Stomach smooth muscle (tissue), 2 donors: ENCODE measurements around the gene TMCC1.

Source experiments
- H3K27ac ChIP-seq: one replicate; pipeline ENCODE4 v1.7.0; 2013; ENCODE audit warnings: mild to moderate bottlenecking, low read length, inconsistent platforms
- H3K27me3 ChIP-seq, 2 donors: one replicate each; pipeline ENCODE4 v1.7.0; 2013; ENCODE audit warnings: low read length in 2 of 2; ENCODE audit not compliant: insufficient read depth in 2 of 2, control insufficient read depth in 1 of 2
- H3K36me3 ChIP-seq, 2 donors: one replicate each; pipeline ENCODE4 v1.7.0; 2013; ENCODE audit warnings: low read length in 2 of 2; ENCODE audit not compliant: control insufficient read depth in 2 of 2, insufficient read depth in 2 of 2
- H3K4me1 ChIP-seq: one replicate; pipeline ENCODE4 v1.7.0; 2013; ENCODE audit warnings: low read length; ENCODE audit not compliant: control insufficient read depth, insufficient read depth
- H3K4me3 ChIP-seq, 2 donors: one replicate each; pipeline ENCODE4 v1.7.0; 2013; ENCODE audit warnings: low read length in 2 of 2
- H3K9ac ChIP-seq, 2 donors: one replicate each; pipeline ENCODE4 v1.7.0; 2013; ENCODE audit warnings: low read length in 2 of 2, mild to moderate bottlenecking in 1 of 2
- H3K9me3 ChIP-seq, 2 donors: one replicate each; pipeline ENCODE4 v1.7.0; 2013; ENCODE audit warnings: low read length in 2 of 2; ENCODE audit not compliant: control insufficient read depth in 2 of 2
- donor health status: healthy.
- donor health status: Pancreatic carcinoma.

Gene TMCC1

GRCh38 chr3:129635656-129636055, 257.9 kb downstream of the TMCC1 start:
- no peaks in the 10 kb centered on the region for H3K4me1 ChIP-seq

DNA sequence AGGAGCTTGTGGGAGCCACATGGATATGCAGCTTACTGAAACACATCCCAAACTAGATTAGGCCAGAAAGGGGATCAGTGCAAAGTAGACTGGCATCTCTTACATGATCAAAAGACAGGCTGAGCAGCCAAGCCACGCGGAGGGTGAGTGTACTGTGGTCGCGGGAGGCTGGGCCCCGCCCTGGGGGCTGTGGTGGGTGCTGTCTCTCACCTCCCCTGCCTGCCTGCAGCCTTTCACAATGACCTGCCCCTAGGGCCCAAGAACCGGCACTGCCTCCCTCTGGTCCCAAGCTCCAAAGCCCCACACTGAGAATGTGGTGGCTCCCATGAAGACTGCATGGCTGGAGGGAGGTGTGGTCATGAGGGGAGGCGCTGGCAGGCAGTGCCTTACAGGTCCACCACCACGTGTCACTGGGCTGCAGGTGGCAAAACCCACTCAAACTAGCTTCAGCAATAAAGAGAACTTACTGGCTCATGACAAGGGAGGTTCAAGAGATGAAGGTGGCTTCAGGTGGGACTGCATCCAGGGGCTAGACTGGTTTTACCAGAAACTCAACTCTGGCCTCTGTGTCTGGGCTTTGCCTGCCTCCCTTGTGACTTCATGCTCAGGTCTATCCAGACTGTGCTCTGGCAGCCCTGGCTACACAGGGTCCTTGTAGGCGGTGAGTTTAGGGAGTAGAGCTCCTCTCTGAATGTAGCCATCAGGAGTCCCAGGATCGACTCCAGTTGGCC, 259.6 kb downstream of the TMCC1 start:
- Histone ChIP-seq H3K9ac (no peak overlapping the region), H3K9me3 (peaks cover 0 to 2% of the 10 kb centered on the region in 2 donors), H3K36me3 (no peaks in the 10 kb centered on the region), H3K4me1 (no peaks in the 10 kb centered on the region), H3K27ac (no peak overlapping the region), H3K4me3 (no peak overlapping the region), H3K27me3 (no peaks in the 10 kb centered on the region)

More at GRCh38 chr3:129635656-129636055, 257.9 kb downstream of the TMCC1 start:
- Histone ChIP-seq H3K9me3 (peaks cover 0 to 2% of the 10 kb centered on the region in 2 donors), H3K27me3 (no peaks in the 10 kb centered on the region), H3K9ac (no peak overlapping the region), H3K36me3 (no peaks in the 10 kb centered on the region), H3K27ac (no peak overlapping the region), H3K4me3 (no peak overlapping the region)

DNA sequence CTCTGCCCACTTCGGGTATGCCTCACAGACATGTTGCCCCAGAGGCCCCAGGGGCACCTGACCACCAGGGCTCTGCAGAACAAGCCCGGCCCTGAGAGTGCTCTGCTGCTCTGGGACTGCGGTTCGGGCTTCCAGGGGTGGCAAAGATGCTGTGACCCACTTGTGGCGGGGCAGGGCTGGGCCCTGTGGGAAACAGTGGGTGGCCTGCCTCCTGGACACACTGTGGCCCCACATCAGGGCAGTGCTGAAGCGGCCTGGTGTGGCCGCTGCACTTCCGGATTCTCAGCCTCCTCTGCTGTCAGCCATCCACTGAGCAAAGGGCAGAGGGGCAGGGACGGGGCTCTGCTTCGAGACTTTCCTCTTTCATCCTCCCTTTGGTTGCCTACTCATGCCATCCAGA, 260.5 kb downstream of the TMCC1 start:
- no peak overlapping the region for H3K27ac ChIP-seq
- no peak overlapping the region for H3K9ac ChIP-seq
- H3K36me3 ChIP-seq = no peaks in the 10 kb centered on the region
- H3K4me3 ChIP-seq = no peak overlapping the region
- peaks cover 4% of the 10 kb centered on the region for H3K4me1 ChIP-seq
- H3K9me3 ChIP-seq = peaks cover 0 to 2% of the 10 kb centered on the region in 2 donors
- no peaks in the 10 kb centered on the region for H3K27me3 ChIP-seq

- peaks cover 8% of the 10 kb centered on the region for H3K4me1 ChIP-seq
- H3K36me3 ChIP-seq = no peaks in the 10 kb centered on the region
- H3K27ac ChIP-seq = no peak overlapping the region
- peaks cover 0 to 2% of the 10 kb centered on the region in 2 donors for H3K9me3 ChIP-seq
- no peak overlapping the region for H3K9ac ChIP-seq
- no peak overlapping the region for H3K4me3 ChIP-seq
- no peaks in the 10 kb centered on the region for H3K27me3 ChIP-seq
Observed at GRCh38 chr3:129632556-129632955, 261.0 kb downstream of the TMCC1 start.

- Histone ChIP-seq H3K9ac (no peak overlapping the region), H3K36me3 (no peaks in the 10 kb centered on the region), H3K4me1 (peaks cover 12% of the 10 kb centered on the region), H3K27ac (no peak overlapping the region), H3K27me3 (no peaks in the 10 kb centered on the region), H3K4me3 (no peak overlapping the region), H3K9me3 (peaks cover 0 to 2% of the 10 kb centered on the region in 2 donors)
Observed at GRCh38 chr3:129632056-129632455, 261.5 kb downstream of the TMCC1 start.

GRCh38 chr3:129629011-129629410, 264.5 kb downstream of the TMCC1 start:
- Histone ChIP-seq H3K4me1 (peaks cover 33% of the 10 kb centered on the region), H3K27ac (no peak overlapping the region), H3K4me3 (no peak overlapping the region), H3K9ac (no peak overlapping the region), H3K9me3 (no peaks in the 10 kb centered on the region), H3K27me3 (no peaks in the 10 kb centered on the region), H3K36me3 (no peaks in the 10 kb centered on the region)

DNA sequence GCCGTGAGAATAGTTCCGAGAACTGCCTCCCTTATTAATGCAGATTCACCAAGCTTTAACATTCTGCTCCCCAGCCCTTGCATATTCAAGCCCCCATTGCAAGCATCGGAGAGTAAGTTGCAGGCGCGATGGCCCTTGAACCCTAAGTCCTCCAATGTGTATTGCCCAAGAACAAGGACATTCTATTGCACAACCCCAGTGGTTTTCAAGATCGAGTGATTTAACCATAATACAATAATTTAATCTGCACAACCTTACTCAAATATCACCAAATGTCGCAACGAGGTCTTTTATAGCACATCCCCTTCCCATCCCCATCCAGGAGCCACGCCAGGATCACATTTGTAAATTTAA, 265.4 kb downstream of the TMCC1 start:
- Histone ChIP-seq H3K27ac (peak overlapping the region; percentile 88), H3K4me1 (peaks cover 36% of the 10 kb centered on the region), H3K27me3 (no peaks in the 10 kb centered on the region), H3K4me3 (peak overlapping the region; percentile 82 to 86), H3K9ac (peak overlapping the region; percentile 78 to 86), H3K9me3 (no peaks in the 10 kb centered on the region), H3K36me3 (no peaks in the 10 kb centered on the region)

DNA sequence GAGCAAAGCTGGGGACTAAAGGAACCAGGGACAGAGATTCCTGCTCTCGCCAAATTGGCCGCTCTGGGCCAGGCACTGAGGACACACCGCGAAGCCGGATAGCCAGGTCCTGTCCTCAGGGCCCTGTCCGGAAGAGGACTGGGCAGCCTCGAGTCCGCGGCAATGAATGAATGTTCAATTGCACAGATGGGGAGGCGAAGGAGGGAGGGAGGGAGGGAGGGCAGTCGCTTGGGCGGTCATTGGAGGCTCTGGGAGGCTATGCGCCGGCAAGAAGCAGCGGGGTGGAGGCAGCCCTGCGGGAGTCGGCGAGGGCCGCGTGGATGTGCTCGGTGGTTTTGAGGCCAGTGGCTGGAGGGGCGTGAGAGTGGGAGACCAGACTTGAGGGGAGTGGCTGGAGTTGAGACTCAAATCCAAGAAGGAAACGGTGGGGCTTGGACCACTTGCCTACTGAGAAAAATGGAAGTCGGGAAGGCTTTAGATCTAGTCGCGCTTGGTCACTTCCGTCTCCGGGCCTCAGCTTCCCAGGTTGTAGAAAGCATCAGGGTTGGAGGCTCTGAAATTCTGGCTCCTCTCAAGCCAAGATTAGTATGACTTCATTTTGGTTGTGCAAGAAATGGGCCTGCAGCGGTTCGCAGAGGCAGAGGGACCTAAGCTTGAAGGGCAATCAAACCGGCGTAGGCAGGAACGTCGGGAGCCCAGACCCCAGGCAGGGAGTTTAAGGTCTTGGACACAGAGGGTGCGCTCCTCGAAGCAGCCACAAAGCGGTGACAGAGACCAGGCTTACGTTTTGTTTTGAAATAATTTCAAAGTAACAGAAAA, 266.0 kb downstream of the TMCC1 start:
- peaks cover 36% of the 10 kb centered on the region for H3K4me1 ChIP-seq

DNA sequence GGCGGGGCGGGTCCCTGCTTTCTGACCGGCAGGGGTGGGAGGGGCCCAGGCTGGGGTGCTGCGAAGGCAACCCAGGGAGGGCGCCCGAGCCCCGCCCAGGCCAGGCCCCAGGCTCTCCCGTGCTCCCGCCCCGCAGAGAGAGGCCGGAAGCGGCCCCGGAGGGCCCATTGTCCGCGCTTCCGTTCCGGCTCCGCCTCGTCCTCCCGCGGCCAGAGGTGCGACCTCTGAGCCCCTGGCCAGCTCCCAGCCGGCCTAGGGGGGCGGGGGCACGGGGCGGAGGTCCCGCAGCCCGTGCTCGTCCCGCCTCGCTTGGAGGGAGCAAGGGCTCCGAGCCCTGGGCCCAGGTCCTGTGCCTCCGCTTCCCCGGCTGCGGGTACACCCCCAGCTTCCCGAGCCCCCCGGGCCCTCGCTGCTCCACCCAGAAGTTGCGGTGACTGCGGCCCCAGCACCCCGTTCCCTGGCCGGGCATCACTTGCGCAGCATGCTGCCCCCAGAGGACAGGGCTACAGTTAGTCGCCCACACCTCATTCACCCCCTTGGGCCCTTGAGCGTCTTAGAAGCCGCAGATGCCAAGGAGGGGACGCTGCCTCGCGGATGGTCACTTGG, 266.7 kb downstream of the TMCC1 start:
- no peaks in the 10 kb centered on the region for H3K27me3 ChIP-seq
- no peaks in the 10 kb centered on the region for H3K36me3 ChIP-seq
- peak overlapping the region; percentile 82 to 86 for H3K4me3 ChIP-seq
- H3K9ac ChIP-seq = peak overlapping the region; percentile 78 to 86
- peak overlapping the region; percentile 88 for H3K27ac ChIP-seq
- H3K9me3 ChIP-seq = no peaks in the 10 kb centered on the region
- H3K4me1 ChIP-seq = peaks cover 40% of the 10 kb centered on the region

More for the DNA sequence above, 266.0 kb downstream of the TMCC1 start:
- Histone ChIP-seq H3K9ac (peak overlapping the region; percentile 78 to 86), H3K9me3 (no peaks in the 10 kb centered on the region), H3K4me3 (peak overlapping the region; percentile 82 to 86), H3K27ac (peak overlapping the region; percentile 88), H3K36me3 (no peaks in the 10 kb centered on the region), H3K27me3 (no peaks in the 10 kb centered on the region)

DNA sequence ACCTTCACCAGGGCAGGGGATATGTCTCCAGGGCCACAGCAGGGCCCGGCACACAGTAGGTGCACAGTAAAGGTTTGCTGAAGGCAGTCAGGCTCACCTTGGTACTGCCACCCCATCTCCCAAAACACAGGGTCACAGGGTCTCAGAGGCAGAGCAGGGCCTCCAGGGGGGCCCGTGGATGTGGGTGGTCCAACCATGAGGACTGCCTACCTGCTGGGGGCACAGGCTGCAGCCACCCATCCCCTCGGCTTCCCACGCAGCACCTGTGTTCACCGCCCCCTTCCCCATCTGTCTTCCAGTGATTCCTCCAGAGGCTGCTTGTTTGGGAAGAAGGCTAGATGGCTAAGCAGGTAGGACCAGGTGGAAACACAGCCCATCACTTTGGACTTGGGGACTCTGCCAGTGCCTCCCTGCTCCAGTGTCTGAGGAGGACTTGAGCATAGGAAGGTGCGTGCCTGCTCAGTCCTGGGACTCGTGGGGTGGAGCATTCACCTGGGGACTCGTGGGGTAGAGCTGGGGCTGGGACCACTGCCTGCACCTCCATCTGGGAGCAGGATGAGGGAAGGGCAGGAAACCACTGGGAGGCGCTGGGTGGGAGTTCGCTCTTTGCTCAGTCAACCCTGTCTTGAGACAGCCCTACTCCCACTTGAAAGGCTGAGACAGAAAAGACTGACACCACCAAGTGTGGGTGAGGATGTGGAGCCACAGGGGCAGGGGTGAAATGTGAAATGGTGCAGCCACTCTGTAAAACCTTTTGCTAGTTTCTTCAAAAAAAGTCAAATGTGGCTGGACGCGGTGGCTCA, 268.2 kb downstream of the TMCC1 start:
- Histone ChIP-seq H3K9me3 (no peaks in the 10 kb centered on the region), H3K27me3 (no peaks in the 10 kb centered on the region), H3K27ac (no peak overlapping the region), H3K36me3 (no peaks in the 10 kb centered on the region), H3K9ac (no peak overlapping the region), H3K4me1 (peaks cover 43% of the 10 kb centered on the region), H3K4me3 (no peak overlapping the region)
